Measurements from ENCODE around the gene FBXO4.

The FBXO4 gene, protein sequence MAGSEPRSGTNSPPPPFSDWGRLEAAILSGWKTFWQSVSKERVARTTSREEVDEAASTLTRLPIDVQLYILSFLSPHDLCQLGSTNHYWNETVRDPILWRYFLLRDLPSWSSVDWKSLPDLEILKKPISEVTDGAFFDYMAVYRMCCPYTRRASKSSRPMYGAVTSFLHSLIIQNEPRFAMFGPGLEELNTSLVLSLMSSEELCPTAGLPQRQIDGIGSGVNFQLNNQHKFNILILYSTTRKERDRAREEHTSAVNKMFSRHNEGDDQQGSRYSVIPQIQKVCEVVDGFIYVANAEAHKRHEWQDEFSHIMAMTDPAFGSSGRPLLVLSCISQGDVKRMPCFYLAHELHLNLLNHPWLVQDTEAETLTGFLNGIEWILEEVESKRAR

DNA sequence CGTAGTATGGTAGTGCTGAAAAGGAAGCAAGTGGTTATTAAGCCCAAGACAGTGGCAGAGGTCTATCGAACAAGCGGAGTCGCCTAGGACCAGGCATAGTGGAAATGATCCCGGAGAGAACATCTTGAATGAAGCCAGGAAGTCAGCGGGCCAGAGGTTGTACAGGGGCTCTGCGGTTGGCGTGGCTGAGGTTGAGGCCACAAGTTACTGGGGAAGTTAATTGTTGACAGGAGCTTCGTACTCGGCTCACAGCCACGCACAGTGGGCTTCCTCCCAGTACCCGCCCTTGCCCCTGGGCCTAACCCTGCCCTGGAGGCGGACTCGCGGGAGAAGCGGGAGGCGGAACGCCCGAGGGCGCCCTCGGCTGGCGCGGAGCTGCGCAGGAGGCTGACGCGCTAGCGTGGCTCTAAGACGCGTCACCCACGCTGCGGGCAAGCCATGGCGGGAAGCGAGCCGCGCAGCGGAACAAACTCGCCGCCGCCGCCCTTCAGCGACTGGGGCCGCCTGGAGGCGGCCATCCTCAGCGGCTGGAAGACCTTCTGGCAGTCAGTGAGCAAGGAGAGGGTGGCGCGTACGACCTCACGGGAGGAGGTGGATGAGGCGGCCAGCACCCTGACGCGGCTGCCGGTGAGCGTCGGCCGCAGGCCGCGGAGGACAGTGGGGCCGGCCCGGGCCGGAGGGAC, at the start of gene FBXO4:
Gene FBXO4, plus strand, starts transcription at position 410 of the 683 bp plus-strand sequence. Its CDS starts 29 bp downstream, at position 439.
- DNase-seq (ENCODE audit: insufficient read length, low spot score), result peak; percentile 86
- peak; percentile 83 for FAIRE-seq

DNA sequence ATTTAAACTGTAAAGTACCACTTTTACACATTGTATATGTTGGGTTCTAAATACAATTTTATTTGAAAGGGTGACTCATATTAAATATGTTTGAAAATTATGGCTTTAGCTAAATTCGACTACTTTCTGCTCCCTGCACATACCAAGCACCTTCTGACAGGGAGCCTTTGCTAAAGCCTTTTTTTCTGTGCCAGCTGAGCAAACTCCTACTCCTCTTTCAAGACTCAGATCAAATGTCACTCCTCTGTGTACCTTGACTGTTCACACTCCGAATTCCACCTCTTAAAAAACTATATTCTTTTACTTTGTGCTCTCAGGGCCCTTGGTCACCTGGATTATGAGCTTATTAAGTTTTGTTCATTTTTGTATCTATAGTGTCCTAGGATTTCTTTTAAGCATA, 48.4 kb upstream of the FBXO4 start:
- DNase-seq (ENCODE audit: insufficient read length, low spot score) (no peak), FAIRE-seq (no peak)

DNA sequence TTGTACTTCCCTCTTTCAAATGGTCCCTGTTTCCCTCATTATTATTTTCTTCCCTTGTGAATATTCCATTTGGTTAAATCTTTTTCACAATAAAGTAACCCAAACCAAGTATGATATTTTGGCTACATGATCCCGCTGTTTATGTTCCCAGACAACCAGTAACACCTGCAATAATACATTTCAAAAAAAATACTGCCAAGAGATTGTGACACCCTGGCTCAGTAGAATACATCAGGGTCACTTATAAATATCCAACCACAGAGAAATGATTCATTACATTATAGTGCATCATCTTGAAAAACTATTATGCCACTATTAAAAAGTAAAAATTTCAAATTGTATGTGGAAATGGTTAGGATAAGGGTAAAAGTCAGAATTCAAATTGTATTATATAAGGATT, 47.7 kb upstream of the FBXO4 start:
- DNase-seq (ENCODE audit: insufficient read length, low spot score) (no peak), FAIRE-seq (no peak)

DNA sequence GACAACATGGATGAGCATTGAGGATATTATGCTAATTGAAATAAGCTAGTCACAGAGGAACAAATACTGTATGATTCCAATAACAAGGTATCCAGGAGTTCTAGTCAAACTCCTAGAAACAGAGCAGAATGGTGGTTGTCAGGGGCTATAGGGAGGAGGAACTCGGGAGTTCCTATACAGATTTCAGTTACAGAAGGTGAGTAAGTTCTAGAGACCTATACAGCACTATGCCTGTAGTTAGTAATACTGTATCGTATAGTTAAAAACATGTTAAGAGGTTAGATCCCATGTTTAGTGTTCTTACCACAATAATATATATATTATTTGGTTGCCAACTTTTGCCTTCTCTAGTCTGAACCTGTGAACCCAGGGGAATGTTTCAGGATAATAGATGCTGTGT, 46.9 kb upstream of the FBXO4 start:
- no peak for DNase-seq (ENCODE audit: insufficient read length, low spot score)
- FAIRE-seq, result no peak

DNA sequence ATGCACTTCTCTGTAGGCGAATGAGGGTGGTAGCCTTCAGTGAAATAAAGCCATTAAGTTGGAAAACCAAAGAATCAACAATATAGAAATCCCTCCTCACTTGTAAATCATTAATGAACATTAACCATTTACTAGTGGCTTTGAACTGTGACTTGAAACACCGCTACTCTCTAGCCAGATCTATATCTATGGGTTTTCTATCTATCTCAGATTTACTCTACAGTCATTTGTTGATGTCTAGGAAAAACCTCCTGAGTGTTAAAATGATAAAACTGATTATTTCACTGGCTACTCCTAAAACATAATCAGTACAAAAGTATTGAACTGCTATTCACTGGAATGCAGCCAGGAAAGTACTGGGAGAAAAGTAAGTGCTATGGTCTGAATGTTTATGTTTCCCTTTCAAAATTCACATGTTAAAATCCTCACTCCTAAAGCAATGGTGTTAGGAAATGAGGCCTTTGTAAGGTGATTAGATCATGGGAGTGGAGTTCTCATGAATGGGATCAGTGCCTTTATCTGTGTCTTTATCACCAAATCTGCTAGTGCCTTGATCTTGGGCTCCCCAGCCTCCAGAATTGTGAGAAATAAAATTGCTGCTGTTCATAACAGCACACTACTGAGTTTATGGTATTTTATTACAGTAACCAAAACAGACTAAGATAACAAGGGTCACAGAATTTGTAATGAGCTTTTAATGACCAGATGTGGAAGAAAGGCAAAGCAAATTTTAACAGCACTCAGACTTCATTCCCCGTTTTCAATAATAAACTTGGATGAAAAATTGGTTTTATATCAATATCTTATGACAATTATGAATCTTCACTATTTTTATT, 46.2 kb upstream of the FBXO4 start:
- DNase-seq (ENCODE audit: insufficient read length, low spot score) (no peak), FAIRE-seq (peak; percentile 16)

DNA sequence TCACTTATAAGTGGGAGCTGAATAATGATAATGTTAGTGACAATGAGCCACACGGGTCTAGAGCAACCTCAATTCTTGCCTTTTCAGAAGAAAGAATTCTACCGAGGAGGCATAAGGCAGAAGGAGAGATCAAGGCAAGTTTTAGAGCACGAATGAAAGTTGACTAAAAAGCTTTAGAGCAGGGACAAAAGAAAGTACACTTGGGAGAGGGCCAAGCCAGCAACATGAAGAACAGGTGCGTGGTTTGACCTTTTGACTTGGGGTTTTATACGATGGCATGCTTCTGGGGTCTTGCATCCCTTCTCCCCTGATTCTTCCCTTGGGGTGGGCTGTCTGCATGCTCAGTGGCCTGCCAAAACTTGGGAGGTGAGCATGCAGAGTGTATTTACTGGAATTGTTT, 42.3 kb upstream of the FBXO4 start:
- FAIRE-seq (no peak), DNase-seq (ENCODE audit: insufficient read length, low spot score) (no peak)

DNA sequence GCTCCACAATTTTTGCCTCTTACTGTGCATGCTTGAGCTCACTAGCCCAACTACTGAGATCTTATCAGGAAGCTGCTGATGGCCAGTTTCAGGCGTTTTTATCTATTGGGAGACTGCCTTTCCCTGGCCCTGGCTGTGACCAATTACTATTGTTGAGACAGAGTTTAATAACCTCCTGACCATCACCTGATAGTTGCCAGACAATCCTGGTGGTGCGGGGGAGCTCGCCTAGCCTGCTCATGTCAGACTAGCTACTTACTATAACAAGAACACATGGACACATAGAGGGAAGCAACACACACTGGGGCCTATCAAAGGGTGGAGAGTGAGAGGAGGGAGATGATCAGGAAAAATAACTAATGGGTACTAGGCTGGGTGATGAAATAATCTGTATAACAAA, 41.8 kb upstream of the FBXO4 start:
- DNase-seq (ENCODE audit: insufficient read length, low spot score), result no peak
- FAIRE-seq, result peak; percentile 38

DNA sequence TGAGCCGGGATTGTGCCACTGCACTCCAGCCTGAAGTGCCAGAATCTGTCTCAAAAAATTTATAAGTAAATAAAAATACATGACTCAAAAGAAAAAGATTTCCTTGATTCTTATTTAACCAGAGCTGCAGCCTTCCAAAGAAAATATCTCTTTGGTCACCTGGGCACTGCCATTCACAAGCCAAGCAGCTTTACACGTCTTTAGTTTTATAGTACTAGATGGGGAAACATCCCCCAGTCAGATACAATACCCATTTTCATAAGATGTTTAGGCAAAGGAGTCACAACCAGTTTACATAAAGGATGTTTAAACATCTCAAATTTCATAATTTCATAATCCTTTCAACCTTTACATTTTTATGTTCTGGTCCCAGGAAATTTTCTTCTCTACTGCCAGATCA, 41.1 kb upstream of the FBXO4 start:
- FAIRE-seq, result no peak
- no peak for DNase-seq (ENCODE audit: insufficient read length, low spot score)

DNA sequence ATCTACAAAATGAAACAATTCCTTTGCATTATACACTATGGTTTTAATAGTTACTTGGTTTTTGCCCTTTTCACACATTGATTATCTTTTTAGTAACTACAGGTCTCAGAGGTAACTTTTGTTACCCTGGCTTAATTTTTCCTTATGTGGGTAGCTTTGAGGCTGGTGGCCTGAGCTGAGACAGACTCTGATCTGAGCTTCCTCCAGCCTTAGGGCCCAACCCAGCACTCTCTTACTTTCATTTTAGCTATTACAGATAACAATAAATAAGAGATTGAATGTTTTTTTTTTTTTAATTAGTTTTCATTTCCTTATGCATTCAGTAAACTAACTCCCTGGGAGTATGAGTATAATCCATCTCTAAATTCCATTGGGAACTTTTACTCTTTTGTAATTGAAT, 39.8 kb upstream of the FBXO4 start:
- FAIRE-seq (no peak), DNase-seq (ENCODE audit: insufficient read length, low spot score) (no peak)

DNA sequence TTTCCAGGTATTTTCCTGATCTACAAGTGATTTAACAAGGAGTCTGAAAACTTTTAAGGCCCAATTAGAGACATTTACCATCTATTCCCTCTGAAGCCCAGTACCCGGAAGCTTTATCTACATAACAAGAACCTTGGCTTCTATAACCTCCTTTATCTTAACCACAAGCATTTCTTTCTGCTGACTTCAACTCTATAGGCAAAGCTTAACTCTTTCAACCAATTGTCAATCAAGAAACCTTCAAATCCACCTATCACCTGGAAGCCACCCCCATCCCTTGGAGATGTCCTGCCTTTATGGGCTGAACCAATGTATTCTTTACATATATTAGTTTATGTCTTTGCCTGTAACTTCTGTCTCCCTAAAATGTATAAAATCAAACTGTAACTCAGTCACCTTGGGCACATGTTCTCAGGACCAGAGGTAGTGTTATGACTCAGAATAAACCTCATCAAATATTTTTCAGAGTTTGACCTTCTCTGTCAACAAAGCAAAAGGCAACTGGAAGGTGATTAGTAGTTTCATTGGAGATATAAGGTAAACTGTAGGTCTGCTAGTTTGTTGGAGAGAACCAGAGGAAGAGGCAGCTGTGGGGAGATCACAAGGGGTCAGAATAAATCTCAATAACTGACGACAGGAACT, 33.9 kb upstream of the FBXO4 start:
- DNase-seq (ENCODE audit: insufficient read length, low spot score) (no peak), FAIRE-seq (no peak)

DNA sequence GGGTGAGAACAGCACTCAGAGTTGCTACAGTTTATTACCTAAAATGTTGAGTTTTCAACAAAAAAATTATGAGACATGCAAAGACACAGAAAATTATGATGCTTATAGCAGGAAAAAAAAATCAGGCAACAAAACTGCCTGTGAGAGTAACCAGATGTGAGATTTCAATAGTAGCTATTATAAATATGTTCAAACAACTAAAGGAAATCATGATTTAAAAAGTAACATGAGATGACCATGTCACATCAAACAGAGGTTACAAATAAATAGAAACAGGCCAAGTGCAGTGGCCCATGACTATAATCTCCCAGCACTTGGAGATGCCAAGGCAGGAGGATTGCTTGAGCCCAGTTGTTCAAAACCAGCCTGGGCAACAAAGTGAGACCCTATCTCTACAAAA, 33.0 kb upstream of the FBXO4 start:
- FAIRE-seq (no peak), DNase-seq (ENCODE audit: insufficient read length, low spot score) (no peak)

DNA sequence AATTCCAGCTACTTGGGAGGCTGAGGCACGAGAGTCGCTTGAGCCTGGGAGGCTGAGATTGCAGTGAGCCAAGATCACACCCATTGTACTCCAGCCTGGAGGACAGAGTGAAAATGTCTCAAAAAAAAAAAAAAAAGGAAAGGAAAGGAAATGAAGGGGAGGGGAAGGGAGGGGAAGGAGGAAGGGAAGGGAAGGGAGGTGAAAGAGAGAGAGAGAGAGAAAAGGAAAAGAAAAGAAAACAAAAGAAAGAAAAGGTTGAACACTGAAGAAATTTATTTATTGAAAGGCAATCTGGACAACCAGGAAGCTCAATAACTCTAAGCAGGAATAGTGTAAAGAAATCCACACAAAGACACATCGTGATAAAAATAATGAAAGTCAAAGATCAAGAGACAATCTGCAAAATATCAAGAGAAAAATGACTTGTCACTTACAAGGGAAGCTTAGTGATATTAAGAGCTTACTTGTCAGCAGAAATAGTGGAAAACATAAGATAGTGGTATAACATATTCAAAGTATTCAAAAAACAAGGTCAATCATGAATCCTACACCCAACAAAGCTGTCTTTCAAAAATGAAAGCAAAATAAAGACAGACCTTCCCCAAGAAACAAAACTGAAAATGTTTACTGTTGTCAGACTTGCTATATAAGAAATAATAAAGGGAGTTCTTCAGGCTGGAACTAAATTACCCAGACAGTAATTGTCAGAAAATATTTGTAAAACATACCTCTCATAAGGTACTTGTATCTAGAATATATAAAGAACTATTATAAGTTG, 31.8 kb upstream of the FBXO4 start:
- no peak for DNase-seq (ENCODE audit: insufficient read length, low spot score)
- FAIRE-seq, result no peak

DNA sequence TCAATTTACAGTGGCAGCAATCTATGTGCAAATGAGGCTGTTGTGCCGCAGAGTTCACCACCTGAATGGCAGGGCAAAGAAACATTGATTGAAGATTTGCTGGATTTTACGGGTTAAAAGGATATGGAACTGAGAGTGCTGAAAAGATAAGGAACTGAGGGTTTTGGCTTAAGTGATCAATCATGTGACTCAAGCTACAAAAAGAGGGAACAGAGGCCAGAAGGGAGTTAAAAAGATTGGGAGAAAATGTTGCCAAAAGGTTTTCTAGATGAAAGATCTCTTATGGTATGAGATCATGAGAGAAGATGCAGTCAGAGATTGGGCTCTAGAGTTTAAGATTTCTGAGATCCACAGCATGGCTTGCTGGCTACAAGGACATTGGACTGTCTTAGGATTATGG, 28.9 kb upstream of the FBXO4 start:
- DNase-seq (ENCODE audit: insufficient read length, low spot score) (no peak), FAIRE-seq (no peak)

DNA sequence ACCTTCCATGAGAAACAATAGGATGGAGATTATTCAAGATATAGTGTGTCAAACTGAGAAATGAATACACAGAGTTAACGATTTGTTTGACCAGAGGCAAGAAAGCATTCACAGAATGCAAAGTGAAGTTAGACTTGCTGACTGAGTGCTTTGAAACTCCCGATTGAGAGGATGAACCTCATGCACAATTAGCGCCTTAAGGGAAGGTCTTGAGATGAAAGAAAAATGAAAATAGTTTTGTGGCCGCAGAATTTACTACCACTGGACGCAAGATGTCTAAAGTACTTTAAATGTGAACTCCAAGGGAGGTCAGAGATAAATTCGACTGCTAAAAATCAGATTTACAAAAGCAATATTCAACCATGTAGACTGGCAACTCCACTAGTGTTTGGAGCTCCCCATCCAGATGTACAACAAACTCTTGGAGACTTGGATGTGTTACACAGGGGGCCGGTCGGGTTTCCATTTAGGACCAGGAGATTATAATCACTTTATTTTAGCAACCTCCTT, 21.6 kb upstream of the FBXO4 start:
- peak; percentile 49 for FAIRE-seq
- no peak for DNase-seq (ENCODE audit: insufficient read length, low spot score)

DNA sequence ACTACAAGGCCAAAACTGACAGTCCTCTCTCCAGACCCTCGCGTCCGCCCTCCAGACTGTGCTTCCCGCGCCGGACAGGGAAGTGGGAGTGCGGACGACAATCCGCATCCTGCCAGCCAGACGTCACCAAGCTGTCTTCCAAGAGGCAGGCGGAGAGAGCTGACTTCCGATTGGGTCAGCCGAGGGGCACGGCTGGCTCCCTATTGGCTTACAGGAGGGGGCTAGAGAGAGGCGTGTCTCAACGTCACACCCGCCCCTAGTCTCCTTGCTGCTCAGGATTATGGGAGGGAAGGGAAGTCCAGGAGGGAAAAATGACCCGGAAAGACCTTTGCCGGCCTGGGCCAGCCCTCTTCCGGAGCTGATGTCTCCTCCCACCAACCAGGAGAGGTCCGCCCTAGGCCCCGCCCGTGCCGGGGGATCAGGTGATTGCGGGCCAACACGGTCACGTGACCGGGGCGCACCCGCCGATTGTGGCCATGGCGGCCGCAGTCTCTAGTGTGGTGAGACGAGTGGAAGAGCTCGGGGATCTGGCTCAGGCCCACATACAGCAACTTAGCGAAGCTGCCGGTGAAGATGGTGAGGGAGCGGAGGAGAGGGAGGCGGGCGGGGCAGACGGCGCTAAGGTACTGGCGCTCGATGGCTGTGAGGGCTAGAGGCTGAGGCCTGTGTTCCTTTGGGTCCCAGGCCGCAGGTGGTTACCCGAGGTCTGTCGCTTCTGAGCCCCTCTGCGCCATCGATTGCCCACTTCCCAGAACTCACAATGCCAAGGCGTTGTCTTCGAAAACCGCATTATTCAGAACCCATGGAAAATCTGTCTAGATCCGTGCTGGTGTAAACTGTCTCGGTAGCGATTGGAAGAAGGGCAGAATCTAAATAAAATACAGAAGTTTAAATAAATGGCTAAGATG, 20.9 kb upstream of the FBXO4 start, which contains the start of gene RIMOC1:
Gene RIMOC1, plus strand, starts transcription at position 453 of the 908 bp plus-strand sequence. Its CDS starts 24 bp downstream, at position 477.
- peak; percentile 99 for FAIRE-seq
- DNase-seq (ENCODE audit: insufficient read length, low spot score), result peak; percentile 98

DNA sequence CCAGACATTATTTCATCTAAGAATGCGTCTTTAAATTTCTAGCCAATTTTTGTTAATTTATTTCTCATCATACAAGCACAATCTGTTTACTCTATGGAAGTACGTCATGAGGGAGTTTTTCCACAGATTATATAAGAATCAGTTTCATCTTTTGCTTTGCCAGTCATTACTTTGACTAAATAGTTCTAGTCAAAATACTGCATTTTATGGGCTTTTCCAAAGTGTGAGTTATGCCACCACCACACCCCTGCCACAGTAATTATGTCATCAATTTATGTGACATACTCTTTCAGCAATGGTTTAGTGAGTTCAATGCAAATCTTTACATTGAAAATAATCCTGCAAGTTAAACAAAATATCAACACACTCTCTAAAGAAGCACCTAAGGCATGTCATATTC, 18.9 kb upstream of the FBXO4 start:
- DNase-seq (ENCODE audit: insufficient read length, low spot score), result no peak
- FAIRE-seq, result no peak

DNA sequence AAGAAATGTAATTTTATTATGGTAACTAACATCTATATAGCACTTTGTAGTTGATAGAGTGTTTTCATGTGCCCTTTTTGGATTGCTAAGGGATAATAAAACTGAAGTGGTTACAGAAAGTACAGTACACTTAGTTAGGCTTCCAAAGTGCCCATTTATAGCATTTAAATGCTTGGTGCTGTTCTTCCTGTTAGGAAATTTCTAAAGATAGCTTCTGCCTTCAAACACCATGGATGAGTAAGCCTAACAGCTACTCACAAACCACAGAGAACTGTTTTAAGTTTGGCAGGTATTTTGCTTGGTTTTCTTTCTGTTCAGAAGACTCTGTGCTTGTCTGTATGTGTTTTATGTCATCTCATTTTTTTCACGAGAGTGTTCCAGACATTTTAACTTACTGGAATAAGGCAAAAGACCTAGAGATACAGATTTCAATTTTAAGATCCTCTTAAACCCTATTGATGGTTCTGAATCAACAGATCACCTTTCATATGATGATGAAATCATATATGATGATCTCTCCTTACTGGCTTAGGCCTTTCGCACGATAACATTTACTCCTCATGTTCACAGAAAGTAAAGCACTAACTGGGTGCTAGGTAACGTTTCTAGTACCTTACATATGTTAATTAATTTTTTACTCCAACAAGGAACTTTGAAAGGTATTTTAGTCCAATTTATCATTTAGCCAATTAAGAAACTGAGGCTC, 16.6 kb upstream of the FBXO4 start:
- FAIRE-seq (no peak), DNase-seq (ENCODE audit: insufficient read length, low spot score) (no peak)

DNA sequence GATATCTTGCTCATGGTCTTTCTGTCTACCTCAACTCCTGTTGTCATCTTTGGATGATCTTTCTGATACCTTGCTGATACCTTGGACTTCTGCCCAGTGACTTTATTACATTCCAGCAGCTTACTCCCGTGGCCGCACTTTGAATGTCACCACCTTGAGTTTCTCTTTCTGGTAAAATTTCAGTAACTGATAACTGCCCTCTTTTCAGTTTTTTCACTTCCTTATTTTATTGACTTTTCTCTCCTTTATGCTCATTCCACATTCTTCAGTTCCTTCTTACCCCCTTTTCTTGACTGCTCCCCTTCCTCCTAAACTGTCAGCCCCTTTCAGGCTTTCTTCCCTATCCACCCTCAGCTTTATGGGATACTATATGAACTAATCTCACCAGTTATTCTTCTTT, 7.0 kb upstream of the FBXO4 start:
- no peak for FAIRE-seq
- DNase-seq (ENCODE audit: insufficient read length, low spot score), result no peak

All from HTR-8/SVneo (cell line).